ENCODE results near the gene GPRASP2.
"Not testable (repeated sequence)": the region's sequence is repeated elsewhere in the genome, so short reads cannot be mapped to it uniquely, and the experiment has no call there.

GPRASP2 gene

DNA sequence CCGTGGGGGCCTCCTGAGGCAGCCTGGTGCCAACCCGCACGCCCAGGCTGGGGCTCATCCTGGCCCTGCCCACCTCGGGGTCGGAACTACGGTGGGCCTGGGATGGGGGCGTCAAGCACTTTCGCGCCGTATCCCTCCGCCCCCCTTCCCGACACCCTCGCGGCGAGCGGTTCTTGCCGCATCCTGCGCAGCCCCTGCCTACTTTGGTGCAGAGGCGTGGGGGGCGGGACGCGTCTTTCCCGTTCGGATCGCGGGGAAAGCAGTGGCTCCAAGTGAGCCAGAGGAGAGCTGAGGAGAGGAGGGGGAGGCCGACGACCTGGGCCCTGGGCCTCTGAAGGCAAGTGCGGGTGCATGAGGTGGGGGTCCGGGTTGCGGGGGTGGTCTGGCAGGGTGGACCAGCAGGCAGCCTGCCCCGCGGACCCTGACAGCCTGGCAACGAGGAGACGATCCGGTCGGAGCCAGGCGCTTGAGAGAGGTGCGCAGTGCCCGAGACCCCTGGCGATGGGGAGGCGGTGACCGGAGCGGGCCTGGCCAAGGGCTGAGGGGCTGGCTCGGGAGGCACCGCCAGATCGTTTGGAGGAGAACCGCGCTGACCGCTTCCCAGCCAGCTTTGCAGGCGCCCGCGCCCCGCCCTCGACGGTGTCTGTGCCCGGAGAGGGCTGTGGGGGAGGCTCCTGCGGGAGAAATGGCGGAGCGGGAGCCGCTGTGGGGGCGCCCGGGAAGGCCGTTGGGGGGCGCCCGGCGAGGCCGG lies at the start of gene GPRASP2:
Gene GPRASP2 (plus strand): TSS at position 233 of the 751 bp plus-strand sequence. CDS start 2,422 bp downstream, outside the sequence.
- DNase-seq, result no peak

DNA sequence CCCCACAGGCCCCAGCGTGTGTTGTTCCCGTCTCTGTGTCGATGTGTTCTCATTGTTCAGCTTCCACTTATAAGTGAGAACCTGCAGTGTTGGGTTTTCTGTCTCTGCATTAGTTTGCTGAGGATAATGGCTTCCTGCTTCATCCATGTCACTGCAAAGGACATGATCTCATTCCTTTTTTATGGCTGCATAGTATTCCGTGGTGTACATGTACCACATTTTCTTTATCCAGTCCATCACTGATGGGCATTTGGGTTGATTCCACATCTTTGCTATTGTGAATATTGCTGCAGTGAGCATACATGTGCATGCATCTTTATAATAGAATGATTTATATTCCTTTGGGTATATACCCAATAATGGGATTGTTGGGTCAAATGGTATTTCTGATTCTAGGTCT lies 48.4 kb upstream of the GPRASP2 start:
- not testable (repeated sequence) for DNase-seq

DNA sequence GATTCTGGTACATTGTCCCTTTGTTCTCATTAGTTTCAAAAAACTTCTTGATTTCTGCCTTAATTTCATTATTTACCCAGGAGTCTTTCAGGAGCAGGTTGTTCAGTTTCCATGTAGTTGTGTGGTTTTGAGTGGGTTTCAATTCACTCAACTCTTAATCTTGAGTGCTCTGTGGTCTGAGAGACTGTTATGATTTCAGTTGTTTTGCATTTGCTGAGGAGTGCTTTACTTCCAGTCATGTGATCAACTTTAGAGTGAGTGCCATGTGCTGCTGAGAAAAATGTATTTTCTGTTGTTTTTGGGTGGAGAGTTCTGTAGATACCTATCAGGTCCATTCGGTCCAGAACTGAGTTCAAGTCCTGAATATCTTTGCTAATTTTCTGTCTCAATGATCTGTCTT lies 45.2 kb upstream of the GPRASP2 start:
- DNase-seq, result not testable (repeated sequence)

DNA sequence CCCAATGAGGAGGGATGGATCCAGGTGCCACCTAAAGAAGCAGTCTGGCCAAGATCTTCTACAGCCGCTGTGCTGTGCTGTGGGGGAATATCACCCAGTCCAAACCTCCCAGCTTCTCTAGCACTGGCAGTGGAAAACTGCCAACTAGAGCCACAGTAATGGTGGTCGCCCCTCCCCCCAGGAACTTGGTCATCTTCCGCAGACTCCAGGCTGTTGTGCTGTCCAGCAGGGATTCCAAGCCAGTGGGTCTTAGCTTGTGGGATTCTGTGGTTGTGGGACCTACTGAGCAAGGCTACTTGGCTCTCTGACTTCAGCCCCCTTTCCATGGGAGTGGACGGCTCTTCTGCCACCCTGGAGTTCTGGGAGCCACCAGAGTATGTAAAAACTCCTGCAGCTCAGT lies 42.7 kb upstream of the GPRASP2 start:
- no peak for DNase-seq

DNA sequence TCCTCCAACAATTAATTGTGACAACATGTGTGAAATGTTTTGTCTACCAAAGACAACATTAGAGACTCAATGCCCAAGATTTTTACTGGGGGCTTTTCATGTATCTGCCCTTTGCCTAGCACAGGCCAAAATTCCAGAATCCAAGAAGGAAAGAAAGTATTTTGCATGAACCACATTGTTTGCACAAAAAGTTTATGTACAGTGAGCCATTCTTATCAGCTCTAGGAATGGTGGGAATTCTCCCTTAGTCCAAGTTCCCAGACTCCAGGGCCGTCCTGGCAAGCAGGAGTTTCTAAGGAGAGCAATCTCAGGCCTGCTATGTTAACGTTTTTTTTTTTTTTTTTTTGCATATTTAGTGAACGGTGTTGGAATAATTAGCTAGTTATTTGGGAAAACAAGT lies 39.4 kb upstream of the GPRASP2 start:
- DNase-seq, result no peak

DNA sequence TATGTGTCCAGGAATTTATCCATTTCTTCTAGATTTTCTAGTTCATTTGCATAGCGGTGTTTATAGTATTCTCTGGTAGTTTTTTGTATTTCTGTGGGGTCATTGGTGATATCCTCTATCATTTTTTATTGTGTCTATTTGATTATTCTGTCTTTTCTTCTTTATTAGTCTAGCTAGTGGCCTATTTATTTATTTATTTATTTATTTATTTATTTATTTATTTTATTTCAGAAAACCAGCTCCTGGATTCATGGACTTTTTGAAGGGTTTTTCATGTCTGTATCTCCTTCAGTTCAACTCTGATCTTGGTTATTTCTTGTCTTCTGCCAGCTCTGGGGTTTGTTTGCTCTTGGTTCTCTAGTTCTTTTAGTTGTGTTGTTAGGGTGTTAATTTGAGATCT lies 34.8 kb upstream of the GPRASP2 start:
- DNase-seq, result not testable (repeated sequence)

DNA sequence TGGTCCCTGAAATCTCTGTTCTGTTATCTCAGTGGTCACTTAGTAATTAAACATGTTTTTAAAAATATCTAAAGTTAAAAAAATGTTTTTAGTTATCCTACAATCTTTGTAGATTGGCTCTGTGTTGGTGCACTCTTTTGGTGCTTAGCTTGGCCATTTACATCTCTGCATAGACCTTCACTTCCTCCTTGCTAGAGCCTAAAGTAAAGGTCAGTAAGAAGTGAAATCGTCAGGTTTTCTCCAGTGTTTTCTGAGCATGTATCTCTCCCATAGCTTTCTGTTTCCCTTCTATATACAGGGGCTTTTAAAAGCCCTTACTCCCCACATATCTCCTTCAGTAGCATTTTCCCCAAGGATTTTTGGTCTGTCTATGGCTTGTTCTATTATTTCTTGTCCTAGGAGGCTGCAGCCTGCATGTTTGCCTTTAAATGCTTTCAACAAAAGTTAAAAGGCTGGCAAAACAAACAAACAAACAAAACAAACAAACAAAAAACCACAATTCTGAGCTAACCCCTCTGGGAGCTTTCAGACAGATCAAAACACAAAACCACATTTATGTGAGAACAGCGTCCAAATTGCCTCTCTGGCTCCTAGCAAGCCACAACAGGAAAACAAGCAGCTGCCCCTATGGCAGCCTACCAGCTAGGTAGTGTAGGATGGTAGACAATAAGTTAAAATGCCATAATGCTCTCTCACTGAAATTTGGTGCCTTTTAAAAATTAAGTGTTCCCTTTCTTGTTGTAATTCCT lies 27.3 kb upstream of the GPRASP2 start:
- DNase-seq, result no peak

DNA sequence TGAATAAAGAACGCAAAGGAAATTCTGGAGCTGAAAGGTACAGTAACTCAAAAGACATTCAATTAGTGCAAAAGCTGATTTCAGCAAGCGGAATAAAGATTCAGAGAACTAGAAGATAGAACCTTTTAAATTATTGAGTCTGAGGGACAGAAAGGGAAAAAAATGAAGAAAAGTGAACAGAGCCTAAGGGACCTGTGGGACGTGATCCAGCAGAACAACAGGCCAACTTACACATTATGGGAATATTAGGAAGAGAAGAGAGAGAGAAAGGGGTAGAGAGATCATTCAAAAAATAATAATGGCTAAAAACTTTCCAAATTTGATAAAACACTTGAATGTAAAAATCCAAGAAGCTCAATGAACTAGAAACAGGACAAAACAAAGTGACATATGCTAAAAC lies 17.5 kb upstream of the GPRASP2 start:
- no peak for DNase-seq

DNA sequence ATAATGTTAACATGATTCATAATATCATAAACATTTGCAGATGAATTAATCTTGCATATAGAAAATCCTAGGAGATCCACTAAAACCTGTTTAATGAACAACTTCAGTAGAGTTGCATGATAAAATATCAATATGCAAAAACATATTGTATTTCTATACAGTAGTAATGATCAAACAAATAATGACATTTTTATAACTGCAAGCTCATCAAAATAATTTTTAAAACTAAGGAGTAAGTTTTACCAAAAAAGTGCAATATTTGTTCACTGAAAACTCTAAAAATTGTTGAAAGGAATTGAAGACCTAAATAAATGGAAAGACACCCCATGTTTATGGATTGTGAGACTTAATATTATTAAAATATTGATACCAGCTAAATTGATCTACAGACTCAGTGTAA lies 15.9 kb upstream of the GPRASP2 start:
- no peak for DNase-seq

DNA sequence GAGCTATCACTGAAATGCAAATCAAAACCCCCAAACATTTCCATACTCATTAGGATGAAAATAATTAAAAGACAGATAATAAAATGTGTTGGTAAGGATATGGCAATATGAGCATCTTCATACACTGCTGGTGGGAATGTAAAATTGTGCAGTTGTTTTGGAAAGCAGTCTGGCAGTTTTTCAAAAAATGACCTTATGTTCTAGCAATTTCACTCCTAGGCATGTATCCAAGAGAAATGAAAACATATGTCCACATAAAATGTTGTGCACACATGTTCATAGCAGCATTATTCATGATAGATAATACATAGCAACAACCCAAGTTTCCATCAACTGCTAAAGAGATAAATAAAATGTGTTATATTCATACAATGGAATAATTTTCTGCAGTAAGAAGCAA lies 14.8 kb upstream of the GPRASP2 start:
- DNase-seq, result no peak

DNA sequence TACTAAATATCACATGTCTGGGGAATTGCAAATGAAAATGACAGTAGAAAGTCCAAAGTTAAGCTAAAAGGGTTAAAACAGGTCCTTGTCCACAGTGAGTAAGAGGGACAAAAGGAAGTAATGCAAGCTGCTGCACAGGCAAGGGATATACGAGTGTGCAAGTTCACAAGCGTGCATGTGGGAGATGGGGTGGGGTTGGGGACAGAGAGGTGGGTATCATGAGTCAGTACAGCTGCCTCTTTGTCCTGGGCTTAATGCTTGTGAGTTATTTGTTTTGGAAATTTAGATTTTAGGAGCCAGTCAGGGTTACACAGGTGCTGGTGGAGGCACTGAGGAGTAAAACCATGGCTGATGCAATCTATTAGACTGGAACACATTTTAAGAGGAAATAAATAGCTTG lies 3.3 kb upstream of the GPRASP2 start:
- no peak for DNase-seq

DNA sequence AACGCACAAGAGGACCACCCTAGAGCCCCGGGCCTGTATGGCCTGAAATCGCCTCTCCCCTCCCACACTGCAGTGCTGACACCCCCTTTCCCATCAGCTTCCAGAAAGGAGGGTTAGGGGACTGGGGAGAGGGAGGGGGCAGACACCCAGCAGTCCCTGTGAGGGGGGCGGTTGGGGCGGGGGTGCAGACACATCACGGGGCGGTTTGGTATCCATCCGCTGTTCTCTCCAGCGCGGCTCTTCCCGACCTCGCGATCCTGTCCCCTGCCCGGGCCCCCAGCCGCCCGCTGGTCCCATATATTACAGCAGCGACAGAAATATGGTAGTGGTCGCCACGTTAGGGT lies 404 bp upstream of the GPRASP2 start:
- DNase-seq, result no peak

DNA sequence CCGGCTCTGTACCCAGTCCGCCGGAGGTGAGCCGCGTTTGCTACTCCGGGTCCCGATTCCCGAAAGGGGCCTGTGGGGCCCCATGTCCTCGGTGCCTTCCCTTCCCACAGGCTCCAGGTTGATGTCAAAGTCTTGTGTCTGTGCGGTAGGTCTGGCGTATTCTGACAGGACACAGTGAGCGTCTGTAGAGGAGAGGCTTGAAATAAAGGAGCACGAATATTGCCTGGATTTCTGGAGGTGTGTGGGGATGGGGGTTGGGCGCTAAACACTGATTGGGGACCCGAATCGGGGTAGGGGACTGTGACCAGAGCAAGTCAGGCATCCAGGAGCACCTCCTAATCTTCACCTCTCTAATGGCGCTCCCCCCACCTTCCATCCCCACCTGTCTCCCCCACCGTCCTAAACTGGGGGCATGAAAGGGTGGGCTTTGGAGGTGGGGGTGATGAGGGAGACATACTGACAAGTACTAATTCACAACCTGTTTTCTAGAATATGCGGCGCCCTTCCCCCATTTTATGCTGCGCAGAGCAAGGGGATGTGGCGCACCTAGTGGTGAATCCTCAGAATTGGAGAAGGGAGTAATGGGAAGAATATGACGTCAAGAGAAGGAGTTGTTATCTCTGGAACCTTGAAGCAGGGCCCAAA lies 855 bp downstream of the GPRASP2 start:
- no peak for DNase-seq

DNA sequence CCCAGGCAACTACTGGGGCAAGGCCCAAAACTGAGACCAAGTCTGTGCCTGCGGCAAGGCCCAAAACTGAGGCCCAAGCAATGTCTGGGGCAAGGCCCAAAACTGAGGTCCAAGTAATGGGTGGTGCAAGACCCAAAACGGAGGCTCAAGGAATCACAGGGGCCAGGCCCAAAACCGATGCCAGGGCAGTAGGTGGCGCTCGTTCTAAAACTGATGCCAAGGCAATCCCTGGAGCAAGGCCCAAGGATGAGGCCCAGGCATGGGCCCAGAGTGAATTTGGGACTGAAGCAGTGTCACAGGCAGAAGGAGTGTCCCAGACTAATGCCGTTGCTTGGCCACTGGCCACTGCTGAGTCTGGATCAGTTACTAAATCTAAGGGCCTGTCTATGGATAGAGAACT lies 2.7 kb downstream of the GPRASP2 start:
- DNase-seq, result no peak

DNA sequence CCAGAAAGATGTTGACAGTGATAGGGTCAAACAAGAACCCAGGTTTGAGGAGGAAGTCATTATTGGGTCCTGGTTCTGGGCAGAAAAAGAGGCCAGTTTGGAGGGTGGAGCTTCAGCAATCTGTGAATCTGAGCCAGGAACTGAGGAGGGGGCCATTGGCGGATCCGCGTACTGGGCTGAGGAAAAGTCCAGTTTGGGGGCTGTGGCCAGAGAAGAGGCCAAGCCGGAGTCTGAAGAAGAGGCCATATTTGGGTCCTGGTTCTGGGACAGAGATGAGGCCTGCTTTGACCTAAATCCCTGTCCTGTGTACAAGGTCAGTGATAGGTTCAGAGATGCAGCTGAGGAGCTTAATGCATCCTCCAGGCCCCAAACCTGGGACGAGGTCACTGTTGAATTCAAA lies 3.7 kb downstream of the GPRASP2 start:
- DNase-seq, result no peak

DNA sequence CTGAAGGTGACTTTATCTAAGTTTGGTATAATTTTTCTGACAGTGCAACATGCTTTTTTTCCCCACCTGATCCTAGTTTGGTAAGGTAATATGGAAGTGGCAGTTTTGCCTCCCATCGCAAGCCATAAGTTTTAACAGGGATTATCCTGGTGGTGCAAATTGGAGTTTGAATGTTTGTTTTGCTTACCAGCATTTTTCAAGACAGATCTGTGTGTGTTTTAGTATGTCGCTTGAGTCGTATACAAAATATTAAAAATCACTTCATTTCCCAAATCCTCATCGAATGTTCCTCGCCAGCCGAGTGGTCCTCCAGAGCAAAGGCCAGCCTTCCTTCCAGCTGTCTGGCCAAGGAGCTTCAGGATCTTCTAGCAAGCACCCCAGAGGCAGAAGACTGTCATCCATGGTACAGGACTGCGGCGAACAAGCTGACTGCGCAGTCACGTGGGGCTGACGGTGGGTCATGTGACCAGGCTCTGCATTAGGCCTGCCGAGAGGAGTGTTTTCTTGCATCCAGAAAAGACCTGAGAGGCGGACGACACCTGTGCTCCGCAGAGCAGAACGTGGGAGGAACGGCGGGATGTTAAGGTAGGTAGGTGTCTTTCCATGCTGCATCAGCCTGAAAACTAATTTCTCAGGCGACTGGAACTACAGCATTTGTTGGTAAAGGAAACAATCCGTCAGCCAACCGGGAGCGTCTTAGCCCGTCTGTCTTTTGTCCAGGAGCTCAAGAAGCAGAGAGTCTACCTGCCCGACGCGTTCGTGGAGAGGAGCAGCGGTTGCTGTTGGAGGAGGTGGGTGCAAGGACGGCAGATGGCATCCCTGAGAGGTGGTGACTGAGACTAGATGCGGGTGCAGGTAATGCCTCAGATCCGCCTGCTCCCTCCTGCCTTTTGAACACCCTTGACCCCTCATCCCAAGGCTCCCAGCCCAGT lies 8.3 kb downstream of the GPRASP2 start, which contains the start of gene GPRASP3:
Gene GPRASP3 (plus strand): TSS at position 507 of the 932 bp plus-strand sequence. CDS start 28,253 bp downstream, outside the sequence.
- no peak for DNase-seq

DNA sequence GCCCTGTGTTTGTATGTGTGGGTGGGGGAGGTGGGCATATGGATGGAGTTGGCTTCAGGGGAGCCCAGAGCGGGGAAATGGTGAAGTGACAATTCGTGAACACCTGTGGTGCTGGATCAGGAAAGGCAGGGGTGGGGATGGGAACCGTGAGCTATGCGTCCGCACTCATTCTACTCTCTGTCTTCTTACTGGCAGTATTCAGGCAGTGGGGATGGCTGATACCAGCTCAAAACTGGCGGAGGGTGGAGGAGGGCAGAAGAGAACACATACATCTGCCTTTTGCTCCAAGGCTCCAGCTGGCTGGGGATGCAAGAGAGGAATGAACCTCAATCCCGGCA lies 8.9 kb downstream of the GPRASP2 start:
- DNase-seq, result not testable (repeated sequence)

DNA sequence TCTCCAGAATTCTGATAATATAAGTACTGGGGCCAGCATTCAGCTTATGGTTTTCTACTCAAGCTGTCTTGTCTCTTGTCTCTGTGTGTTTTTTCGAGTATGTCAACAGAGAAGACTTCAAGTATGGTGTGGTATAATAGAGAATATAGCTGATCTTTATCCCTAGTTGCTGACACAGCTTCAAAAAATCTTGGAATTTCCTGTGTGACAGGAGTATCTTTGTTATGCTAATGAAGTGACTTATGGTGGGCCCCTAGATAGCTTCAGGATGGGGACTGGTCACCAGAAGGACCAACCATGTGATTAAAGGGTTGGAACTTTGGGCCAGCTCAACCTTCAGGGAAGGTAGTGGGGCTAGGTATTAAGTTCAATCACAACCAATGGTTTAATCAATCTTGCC lies 11.2 kb downstream of the GPRASP2 start:
- DNase-seq, result no peak

DNA sequence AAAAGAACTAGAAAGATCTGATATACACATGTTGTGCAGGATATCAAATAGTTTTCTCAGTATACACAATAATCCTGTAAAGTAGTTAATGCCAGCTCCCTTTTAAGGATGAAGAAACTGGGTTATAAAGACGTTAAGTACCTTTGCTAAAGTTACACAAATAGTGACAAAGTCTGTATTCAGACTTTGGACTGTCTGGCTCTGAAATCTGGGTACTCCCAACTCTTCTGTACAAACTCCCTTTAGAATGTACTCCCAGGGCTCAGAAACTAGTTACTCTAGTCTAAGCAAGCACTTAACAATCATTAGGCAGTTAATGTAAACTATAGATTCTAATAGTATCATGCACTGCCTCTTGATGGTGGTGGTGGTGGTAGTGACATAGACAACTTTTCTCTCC lies 15.5 kb downstream of the GPRASP2 start:
- no peak for DNase-seq

DNA sequence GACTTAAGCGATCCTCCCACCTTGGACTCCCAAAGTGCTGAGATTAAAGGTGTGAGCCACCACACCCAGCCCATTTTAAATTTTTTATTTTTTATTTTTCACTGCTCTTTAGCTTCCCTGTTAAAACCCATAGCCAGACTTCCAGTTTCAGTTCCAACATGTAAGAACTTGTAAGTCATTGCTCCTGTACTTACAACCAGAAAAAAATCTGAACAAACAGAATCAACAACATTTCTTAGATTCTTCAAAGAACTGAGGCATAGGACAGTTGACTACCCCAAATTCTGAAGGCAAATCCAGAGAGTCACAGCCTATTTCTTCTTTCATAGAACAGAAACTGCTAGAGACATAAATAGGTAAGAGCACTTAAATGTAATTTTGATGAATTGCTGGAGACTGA lies 16.4 kb downstream of the GPRASP2 start:
- DNase-seq, result no peak

DNA sequence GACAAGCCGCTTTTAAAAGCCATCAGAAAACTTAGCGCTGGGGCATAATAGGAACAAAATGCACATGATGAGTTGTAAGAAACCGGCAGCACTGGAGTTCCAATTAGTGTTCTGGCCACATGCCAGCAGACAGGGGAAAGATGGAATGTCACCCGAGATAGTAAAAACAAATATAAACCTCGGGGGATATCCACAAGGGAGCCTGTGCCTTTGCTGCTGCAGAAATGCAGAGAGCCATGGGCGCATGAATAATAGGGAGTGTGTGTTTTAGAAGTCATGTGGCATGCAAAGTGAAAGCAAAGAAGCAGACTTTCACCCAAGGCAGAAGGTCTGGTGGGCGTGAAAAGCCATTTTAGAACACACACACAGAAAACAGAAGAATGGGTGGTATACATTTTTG lies 27.4 kb downstream of the GPRASP2 start:
- DNase-seq, result no peak

DNA sequence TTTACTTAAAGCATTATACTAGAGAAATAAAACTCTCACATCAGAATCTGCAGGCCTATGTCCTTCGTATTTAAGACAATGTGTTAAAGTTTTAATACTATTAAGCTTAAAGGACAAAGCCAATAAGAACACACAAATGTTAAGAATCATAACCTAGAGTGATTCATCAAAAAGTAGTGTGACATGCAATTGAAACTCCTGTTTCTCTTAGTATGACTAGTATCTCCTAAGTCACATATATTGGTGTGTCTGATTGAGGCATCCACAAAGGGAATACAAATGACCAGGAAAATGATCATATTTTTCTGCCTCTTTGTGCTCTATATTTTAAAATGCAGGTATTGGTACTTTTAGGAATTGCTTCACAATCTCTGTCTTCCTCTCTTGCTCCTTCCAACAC lies 32.1 kb downstream of the GPRASP2 start:
- DNase-seq, result no peak

DNA sequence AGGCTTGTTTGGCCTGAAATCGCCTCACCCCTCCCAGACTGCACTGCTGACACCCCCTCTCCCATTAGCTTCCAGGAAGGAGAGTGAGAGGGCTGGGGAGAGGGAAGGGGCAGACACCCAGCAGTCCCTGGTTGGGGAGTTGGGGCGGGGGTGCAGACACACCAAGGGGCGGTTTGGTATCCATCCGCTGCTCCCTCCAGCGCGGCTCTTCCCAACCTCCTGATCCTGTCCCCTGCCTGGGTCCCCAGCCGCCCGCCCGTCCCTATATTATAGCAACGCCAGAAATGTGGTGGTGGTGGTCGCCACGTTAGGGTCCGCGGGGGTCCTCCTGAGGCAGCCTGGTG lies 33.2 kb downstream of the GPRASP2 start:
- DNase-seq, result no peak
